HG02870 (cell line): ENCODE results near the gene NTM.

Experiments used
- ATAC-seq: cut with Tn5 transposase; IDR thresholded peaks from one replicate; pipeline ENCODE4 v1.9.1; 2021; ENCODE audit warnings: mild to moderate bottlenecking, moderate library complexity; ENCODE audit not compliant: unreplicated experiment

Gene NTM

GRCh38 chr11:131841028-131841427 is 470.6 kb downstream of the NTM start:
- no peak for ATAC-seq

GRCh38 chr11:131841925-131842635 is 471.7 kb downstream of the NTM start:
- no peak for ATAC-seq

- ATAC-seq: no peak
Observed at GRCh38 chr11:131845255-131845654, 474.8 kb downstream of the NTM start.

GRCh38 chr11:131849485-131849884 is 479.1 kb downstream of the NTM start:
- ATAC-seq: no peak

- no peak for ATAC-seq
Observed at GRCh38 chr11:131850507-131850906, 480.1 kb downstream of the NTM start.

- ATAC-seq: no peak
Observed at GRCh38 chr11:131851964-131852755, 481.7 kb downstream of the NTM start.

- no peak for ATAC-seq
Observed at GRCh38 chr11:131852757-131853156, 482.3 kb downstream of the NTM start.

- ATAC-seq: no peak
Observed at GRCh38 chr11:131854391-131854790, 484.0 kb downstream of the NTM start.

- no peak for ATAC-seq
Observed at GRCh38 chr11:131855320-131855719, 484.9 kb downstream of the NTM start.

GRCh38 chr11:131857246-131857645 is 486.8 kb downstream of the NTM start:
- no peak for ATAC-seq

- no peak for ATAC-seq
Observed at GRCh38 chr11:131858505-131858904, 488.1 kb downstream of the NTM start.

- ATAC-seq: no peak
Observed at GRCh38 chr11:131859538-131860210, 489.3 kb downstream of the NTM start.

- ATAC-seq: no peak
Observed at GRCh38 chr11:131864228-131864627, 493.8 kb downstream of the NTM start.

- ATAC-seq: no peak
Observed at GRCh38 chr11:131865860-131866259, 495.4 kb downstream of the NTM start.

- ATAC-seq: no peak
Observed at GRCh38 chr11:131866535-131867400, 496.4 kb downstream of the NTM start.

- ATAC-seq: peak; percentile 82
Observed at GRCh38 chr11:131867457-131868257, 497.2 kb downstream of the NTM start.

GRCh38 chr11:131868629-131869507 is 498.5 kb downstream of the NTM start:
- no peak for ATAC-seq

GRCh38 chr11:131870305-131870704 is 499.9 kb downstream of the NTM start:
- ATAC-seq: no peak

GRCh38 chr11:131871006-131871405 is 500.6 kb downstream of the NTM start:
- ATAC-seq: no peak
